HEK293T (cell line): ENCODE data around the gene MED12.

ENCODE experiments used
- CTCF ChIA-PET: fragments of 350-600 bp; formaldehyde crosslinking; extraction: SDS; loops from one replicate; lab custom pipeline; 2021; ENCODE audit warnings: antibody characterized with exemption, inconsistent platforms; lab: Yijun Ruan, JAX
- POLR2A ChIA-PET: fragments of 350-600 bp; formaldehyde crosslinking; extraction: SDS; loops from one replicate; lab custom pipeline; 2020; ENCODE audit warnings: antibody characterized with exemption, inconsistent platforms; lab: Yijun Ruan, JAX
- DNase-seq: peaks from one replicate; pipeline ENCODE4 v3.0.0; 2012; ENCODE audit warnings: mixed read lengths; ENCODE audit errors: extremely low spot score
- ARNT ChIP-seq: fragments of 450-650 bp; IDR thresholded peaks from 2 replicates; pipeline ENCODE4 v1.6.1; 2017; ENCODE audit warnings: mild to moderate bottlenecking
- BHLHE40 ChIP-seq: fragments of 450-650 bp; IDR thresholded peaks from 2 replicates; pipeline ENCODE4 v1.6.1; 2016; ENCODE audit warnings: mild to moderate bottlenecking, moderate library complexity, borderline replicate concordance
- CTBP1 ChIP-seq: fragments of 450-650 bp; IDR thresholded peaks from 2 replicates; pipeline ENCODE4 v1.6.1; 2016; ENCODE audit warnings: borderline replicate concordance
- ELF4 ChIP-seq: fragments of 450-650 bp; IDR thresholded peaks from 2 replicates; pipeline ENCODE4 v1.6.1; 2017; ENCODE audit warnings: antibody characterized with exemption
- FOXA1 ChIP-seq: fragments of 450-650 bp; IDR thresholded peaks from 2 replicates; pipeline ENCODE4 v1.6.1; 2016; ENCODE audit warnings: mild to moderate bottlenecking
- FOXK2 ChIP-seq: fragments of 450-650 bp; IDR thresholded peaks from 2 replicates; pipeline ENCODE4 v1.6.1; 2016; ENCODE audit warnings: mild to moderate bottlenecking
- FOXM1 ChIP-seq: fragments of 450-650 bp; IDR thresholded peaks from 2 replicates; pipeline ENCODE4 v1.6.1; 2017; ENCODE audit warnings: mild to moderate bottlenecking, borderline replicate concordance
- HDGF ChIP-seq: fragments of 450-650 bp; IDR thresholded peaks from 2 replicates; pipeline ENCODE4 v1.6.1; 2017; ENCODE audit warnings: antibody characterized with exemption, borderline replicate concordance
- L3MBTL2 ChIP-seq: fragments of 450-650 bp; conservative IDR thresholded peaks from 2 replicates; pipeline ENCODE4 v1.6.1; 2016; ENCODE audit warnings: mild to moderate bottlenecking
- LEF1 ChIP-seq: fragments of 450-650 bp; IDR thresholded peaks from 2 replicates; pipeline ENCODE4 v1.6.1; 2017; ENCODE audit warnings: mild to moderate bottlenecking, borderline replicate concordance
- NFRKB ChIP-seq: fragments of 450-650 bp; IDR thresholded peaks from 2 replicates; pipeline ENCODE4 v1.6.1; 2016; ENCODE audit warnings: mild to moderate bottlenecking, moderate library complexity
- SP1 ChIP-seq: fragments of 450-650 bp; IDR thresholded peaks from 2 replicates; pipeline ENCODE4 v1.6.1; 2017
- SUZ12 ChIP-seq: fragments of 450-650 bp; IDR thresholded peaks from 2 replicates; pipeline ENCODE4 v1.6.1; 2016; ENCODE audit warnings: mild to moderate bottlenecking
- TARDBP ChIP-seq: fragments of 450-650 bp; IDR thresholded peaks from 2 replicates; pipeline ENCODE4 v1.6.1; 2016
- ZNF384 ChIP-seq: fragments of 450-650 bp; IDR thresholded peaks from 2 replicates; pipeline ENCODE4 v1.6.1; 2016
- TF ChIP-seq, protein P1 (sequence below): fragments of 450-650 bp; IDR thresholded peaks from 2 replicates; pipeline ENCODE4 v1.6.1; 2016

The MED12 gene

DNA sequence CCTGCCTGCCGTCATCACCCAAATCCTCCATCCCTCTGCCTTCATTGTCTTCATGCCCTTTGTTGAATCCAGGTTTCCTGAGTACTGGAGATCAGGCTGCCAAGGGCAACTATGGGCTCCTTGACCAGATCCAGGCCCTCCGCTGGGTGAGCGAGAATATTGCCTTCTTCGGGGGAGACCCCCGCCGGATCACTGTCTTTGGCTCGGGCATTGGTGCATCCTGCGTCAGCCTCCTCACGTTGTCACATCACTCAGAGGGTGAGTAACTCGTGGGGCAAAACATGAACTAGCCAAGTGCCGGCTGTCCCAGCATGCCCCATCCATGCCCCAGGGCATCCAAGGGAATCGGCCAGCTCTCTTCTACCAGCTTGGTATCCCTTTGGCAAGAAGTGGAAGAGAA, 45.7 kb downstream of the MED12 start:
- no peak for TF ChIP-seq ZNF384
- no peak for TF ChIP-seq HDGF
- TF ChIP-seq ARNT: no peak
- no peak for TF ChIP-seq FOXM1
- no peak for TF ChIP-seq BHLHE40
- TF ChIP-seq ELF4: no peak
- TF ChIP-seq, protein P1, sequence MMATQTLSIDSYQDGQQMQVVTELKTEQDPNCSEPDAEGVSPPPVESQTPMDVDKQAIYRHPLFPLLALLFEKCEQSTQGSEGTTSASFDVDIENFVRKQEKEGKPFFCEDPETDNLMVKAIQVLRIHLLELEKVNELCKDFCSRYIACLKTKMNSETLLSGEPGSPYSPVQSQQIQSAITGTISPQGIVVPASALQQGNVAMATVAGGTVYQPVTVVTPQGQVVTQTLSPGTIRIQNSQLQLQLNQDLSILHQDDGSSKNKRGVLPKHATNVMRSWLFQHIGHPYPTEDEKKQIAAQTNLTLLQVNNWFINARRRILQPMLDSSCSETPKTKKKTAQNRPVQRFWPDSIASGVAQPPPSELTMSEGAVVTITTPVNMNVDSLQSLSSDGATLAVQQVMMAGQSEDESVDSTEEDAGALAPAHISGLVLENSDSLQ: no peak
- TF ChIP-seq LEF1: no peak
- TF ChIP-seq TARDBP: no peak
- TF ChIP-seq FOXA1: no peak
- TF ChIP-seq CTBP1: no peak
- TF ChIP-seq L3MBTL2: no peak
- no peak for TF ChIP-seq SP1
- TF ChIP-seq SUZ12: no peak
- TF ChIP-seq FOXK2: no peak
- POLR2A ChIA-PET: no interaction called here

DNA sequence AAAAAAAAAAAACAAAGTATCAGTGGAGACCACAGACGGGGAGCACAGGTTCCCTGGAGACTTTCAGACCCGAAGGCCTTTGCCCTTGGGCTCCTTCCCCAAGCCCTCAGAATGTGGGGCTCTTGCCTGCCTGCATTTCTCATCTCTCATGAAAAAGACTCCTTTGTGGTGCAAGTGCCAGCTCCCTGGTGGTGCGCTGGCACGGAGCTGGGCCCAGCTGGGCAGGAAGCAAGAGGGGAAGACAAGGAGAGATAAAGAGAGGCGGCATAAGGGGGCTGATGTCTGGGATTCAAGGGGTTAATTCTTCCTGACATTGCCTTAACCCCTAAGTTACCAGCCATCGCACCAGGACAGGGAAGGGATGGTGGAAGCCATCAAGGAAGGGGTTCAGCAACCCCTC, 48.1 kb downstream of the MED12 start:
- TF ChIP-seq, protein P1: no peak
- no peak for TF ChIP-seq BHLHE40
- TF ChIP-seq ZNF384: no peak
- no peak for TF ChIP-seq TARDBP
- no peak for TF ChIP-seq ARNT
- no peak for TF ChIP-seq FOXM1
- TF ChIP-seq LEF1: no peak
- no peak for TF ChIP-seq CTBP1
- TF ChIP-seq ELF4: no peak
- no peak for TF ChIP-seq NFRKB
- TF ChIP-seq SUZ12: no peak
- TF ChIP-seq FOXA1: no peak
- no peak for TF ChIP-seq L3MBTL2
- TF ChIP-seq FOXK2: no peak
- no peak for DNase-seq
- CTCF ChIA-PET: no interaction called here
- POLR2A ChIA-PET: no interaction called here

More for the DNA sequence above, 45.7 kb downstream of the MED12 start:
- CTCF ChIA-PET: no interaction called here
- no peak for DNase-seq

DNA sequence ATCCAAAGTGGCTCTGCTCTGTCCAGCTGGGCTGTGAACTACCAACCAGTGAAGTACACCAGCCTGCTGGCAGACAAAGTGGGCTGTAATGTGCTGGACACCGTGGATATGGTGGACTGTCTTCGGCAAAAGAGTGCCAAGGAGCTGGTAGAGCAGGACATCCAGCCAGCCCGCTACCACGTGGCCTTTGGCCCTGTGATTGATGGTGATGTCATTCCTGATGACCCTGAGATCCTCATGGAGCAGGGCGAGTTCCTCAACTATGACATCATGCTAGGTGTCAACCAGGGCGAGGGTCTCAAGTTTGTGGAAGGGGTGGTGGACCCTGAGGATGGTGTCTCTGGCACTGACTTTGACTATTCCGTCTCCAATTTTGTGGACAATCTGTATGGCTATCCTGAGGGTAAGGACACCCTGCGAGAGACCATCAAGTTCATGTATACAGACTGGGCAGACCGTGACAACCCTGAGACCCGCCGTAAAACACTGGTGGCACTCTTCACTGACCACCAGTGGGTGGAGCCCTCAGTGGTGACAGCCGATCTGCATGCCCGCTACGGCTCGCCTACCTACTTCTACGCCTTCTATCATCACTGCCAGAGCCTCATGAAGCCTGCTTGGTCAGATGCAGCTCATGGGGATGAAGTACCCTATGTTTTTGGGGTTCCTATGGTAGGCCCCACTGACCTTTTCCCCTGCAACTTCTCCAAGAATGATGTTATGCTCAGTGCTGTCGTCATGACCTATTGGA, 48.8 kb downstream of the MED12 start:
- DNase-seq: no peak
- POLR2A ChIA-PET: no interaction called here
- CTCF ChIA-PET: no interaction called here
- TF ChIP-seq BHLHE40 (no peak), FOXM1 (no peak), L3MBTL2 (no peak), SP1 (no peak), FOXK2 (no peak), ZNF384 (no peak)

DNA sequence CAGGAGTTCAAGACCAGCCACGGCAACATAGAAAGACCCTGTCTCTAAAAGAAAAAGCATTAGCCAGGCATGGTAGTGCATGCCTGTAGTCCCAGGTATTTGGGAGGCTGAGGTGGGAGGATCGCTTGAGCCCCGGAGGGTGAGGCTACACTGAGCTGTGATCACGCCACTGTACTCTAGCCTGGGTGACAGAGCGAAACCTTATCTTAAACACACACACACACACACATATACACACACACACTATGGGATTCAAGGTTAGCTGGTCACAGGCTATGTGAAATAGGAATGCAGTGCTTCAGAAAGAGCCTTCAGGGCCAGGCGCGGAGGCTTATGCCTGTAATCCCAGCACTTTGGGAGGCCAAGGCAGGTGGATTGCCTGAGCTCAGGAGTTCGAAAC, 49.7 kb downstream of the MED12 start:
- ChIA-PET CTCF (no interaction called here), POLR2A (no interaction called here)
- TF ChIP-seq CTBP1: no peak
- TF ChIP-seq ELF4: no peak
- no peak for TF ChIP-seq FOXK2
- no peak for TF ChIP-seq LEF1
- TF ChIP-seq SP1: no peak
- DNase-seq: no peak

DNA sequence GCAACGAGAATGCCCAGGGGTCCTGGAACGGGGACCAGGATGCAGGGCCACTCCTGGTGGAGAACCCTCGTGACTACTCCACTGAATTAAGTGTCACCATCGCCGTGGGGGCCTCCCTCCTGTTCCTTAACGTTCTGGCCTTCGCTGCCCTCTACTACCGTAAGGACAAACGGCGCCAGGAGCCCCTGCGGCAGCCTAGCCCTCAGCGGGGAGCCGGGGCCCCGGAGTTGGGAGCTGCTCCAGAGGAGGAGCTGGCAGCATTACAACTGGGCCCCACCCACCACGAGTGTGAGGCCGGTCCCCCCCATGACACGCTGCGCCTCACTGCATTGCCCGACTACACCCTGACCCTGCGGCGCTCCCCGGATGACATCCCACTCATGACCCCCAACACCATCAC, 51.2 kb downstream of the MED12 start:
- ChIA-PET POLR2A (no interaction called here), CTCF (no interaction called here)
- DNase-seq: no peak
- no peak for TF ChIP-seq FOXA1
- no peak for TF ChIP-seq TARDBP
- no peak for TF ChIP-seq SUZ12

DNA sequence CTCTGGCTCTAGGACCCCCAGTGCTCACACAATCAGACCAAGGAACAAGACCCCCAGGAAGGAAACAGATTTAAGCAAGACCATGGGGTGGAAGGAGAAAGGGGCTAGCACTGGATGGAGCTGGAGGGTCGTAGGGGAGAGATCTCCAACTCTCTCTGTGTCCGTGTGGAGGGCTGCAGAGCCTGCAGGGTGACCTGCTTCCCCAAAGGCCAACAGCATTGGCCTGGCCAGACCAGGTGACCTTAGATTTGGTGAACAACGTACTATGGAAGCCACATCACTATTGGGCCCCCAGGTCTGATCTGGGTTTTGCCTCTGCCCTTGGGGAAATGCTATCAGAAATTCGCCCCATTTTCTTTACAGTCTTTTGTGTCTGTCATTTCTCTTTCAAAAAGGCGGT, 52.3 kb downstream of the MED12 start:
- ChIA-PET POLR2A (no interaction called here), CTCF (no interaction called here)
- no peak for DNase-seq
- TF ChIP-seq FOXA1: no peak
- TF ChIP-seq SP1: no peak
- no peak for TF ChIP-seq ARNT
- TF ChIP-seq TARDBP: no peak
- no peak for TF ChIP-seq FOXK2
- no peak for TF ChIP-seq FOXM1
- TF ChIP-seq BHLHE40: no peak
- TF ChIP-seq HDGF: no peak
- no peak for TF ChIP-seq ZNF384

DNA sequence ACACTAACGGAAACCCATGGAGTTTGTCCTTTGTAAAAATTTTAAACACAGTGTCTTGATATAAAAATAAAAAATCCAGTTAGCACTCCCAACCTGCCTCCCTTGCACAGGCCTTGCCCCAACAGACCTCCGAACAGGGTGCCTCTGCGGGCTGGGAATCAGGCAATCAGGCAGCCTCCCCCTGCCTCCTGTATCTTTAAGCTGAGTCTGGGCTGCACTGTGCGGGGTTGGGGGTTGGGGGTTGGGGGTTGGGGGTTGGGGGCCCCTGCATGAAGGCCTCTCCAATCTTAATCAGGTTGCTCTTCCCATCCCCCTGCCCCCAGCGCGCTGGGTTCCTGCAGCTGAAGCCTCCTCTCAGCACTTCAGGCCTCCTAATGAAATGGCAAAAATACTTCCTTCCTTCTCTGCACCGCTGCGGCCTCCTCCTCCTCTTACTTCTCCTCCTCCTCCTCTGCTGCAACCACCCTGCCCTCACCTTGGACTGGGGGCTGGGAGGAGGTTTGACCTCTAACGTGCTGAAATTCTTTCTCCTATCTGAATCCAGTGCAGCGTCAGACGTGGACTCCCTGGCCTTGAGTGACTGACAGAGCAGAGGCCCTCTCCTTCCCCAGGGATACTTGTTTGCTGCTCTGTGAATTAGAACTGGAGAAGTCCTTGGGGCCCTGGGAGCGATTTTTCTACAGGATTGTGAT, 52.9 kb downstream of the MED12 start:
- ChIA-PET CTCF (no interaction called here), POLR2A (no interaction called here)

More for the DNA sequence above, 52.9 kb downstream of the MED12 start:
- TF ChIP-seq FOXA1 (no peak), L3MBTL2 (no peak), LEF1 (no peak), ELF4 (no peak), SP1 (no peak), HDGF (no peak), BHLHE40 (no peak), TARDBP (no peak), CTBP1 (no peak), ZNF384 (no peak)
- TF ChIP-seq, protein P1: no peak
- DNase-seq: no peak
